H1 (cell line): Measurements from ENCODE around the gene TEAD4. TPM values are rescaled to one million over a fixed set of nuclear protein-coding genes. Genes with fewer than 3 reads are reported as not detected.

Experiments used
- CTCF ChIA-PET: fragments of 300-600 bp; sonication (Branson Sonifier 250); formaldehyde crosslinking; loops from one replicate; lab custom pipeline; 2021; ENCODE audit not compliant: partially characterized antibody; lab: Charles Lee
- POLR2A ChIA-PET: fragments of 300-600 bp; sonication (Branson Sonifier 250); formaldehyde crosslinking; loops from one replicate; lab custom pipeline; 2021; ENCODE audit warnings: inconsistent platforms; ENCODE audit not compliant: partially characterized antibody; lab: Charles Lee
- DNase-seq, 2 experiments: peaks; one replicate each; pipeline versions ENCODE4 v3.0.0 to v3.0.0-alpha.2; 2010 to 2022; ENCODE audit warnings: low spot score in 2 of 2, low read depth in 1 of 2, mixed read lengths in 1 of 2
- FAIRE-seq: peaks from 2 replicates; lab custom pipeline; 2011; peaks lifted over from hg19 to GRCh38; lab: Jason Lieb, UNC
- H2AFZ ChIP-seq: 2 replicates; pipeline ENCODE4 v1.8.1; 2012; ENCODE audit warnings: low read length, inconsistent platforms
- H2AK5ac ChIP-seq: 2 replicates; pipeline ENCODE4 v1.6.1; 2013; ENCODE audit warnings: low read depth, low read length
- H2BK120ac ChIP-seq: replicated peaks from 2 replicates; pipeline ENCODE3; 2013; ENCODE audit warnings: low read depth, low read length, inconsistent platforms
- H2BK12ac ChIP-seq: 2 replicates; pipeline ENCODE4 v1.6.1; 2013; ENCODE audit warnings: low read depth, low read length
- H2BK15ac ChIP-seq: 2 replicates; pipeline ENCODE4 v1.6.1; 2013; ENCODE audit warnings: low read length
- H2BK20ac ChIP-seq: 2 replicates; pipeline ENCODE4 v1.6.1; 2013; ENCODE audit warnings: low read length
- H2BK5ac ChIP-seq: 2 replicates; pipeline ENCODE4 v1.6.1; 2013; ENCODE audit warnings: low read depth, low read length
- H3K14ac ChIP-seq: 2 replicates; pipeline ENCODE4 v1.6.1; 2013; ENCODE audit warnings: inconsistent platforms; ENCODE audit not compliant: insufficient read length
- H3K18ac ChIP-seq: 2 replicates; pipeline ENCODE4 v1.6.1; 2013; ENCODE audit warnings: low read length; ENCODE audit errors: extremely low read depth
- H3K23ac ChIP-seq: 2 replicates; pipeline ENCODE4 v1.6.1; 2013; ENCODE audit warnings: inconsistent platforms; ENCODE audit not compliant: insufficient read length
- H3K23me2 ChIP-seq: 2 replicates; pipeline ENCODE4 v1.6.1; 2013; ENCODE audit warnings: low read depth, low read length
- H3K27ac ChIP-seq: 2 replicates; pipeline ENCODE4 v1.6.1; 2011; ENCODE audit warnings: low read depth, low read length, inconsistent platforms
- H3K27me3 ChIP-seq, 4 experiments: replicated peaks in 1 of 4; 1 replicate in 1 of 4; 2 replicates in 3 of 4; pipeline versions ENCODE4 v1.6.1 to v1.8.1; 2011 to 2013; ENCODE audit warnings: low read length in 3 of 4, mild to moderate bottlenecking in 3 of 4, inconsistent platforms in 2 of 4, mixed read lengths in 2 of 4, moderate library complexity in 1 of 4; ENCODE audit not compliant: control insufficient read depth in 3 of 4, insufficient read depth in 3 of 4; ENCODE audit errors: extremely low read depth in 1 of 4
- H3K36me3 ChIP-seq, 4 experiments: 2 replicates each; pipeline versions ENCODE4 v1.6.1 to v1.8.1; 2011 to 2013; ENCODE audit warnings: mild to moderate bottlenecking in 4 of 4, low read length in 3 of 4, moderate library complexity in 2 of 4, control low read depth in 1 of 4, inconsistent platforms in 1 of 4; ENCODE audit not compliant: insufficient read depth in 4 of 4, control insufficient read depth in 2 of 4
- H3K4ac ChIP-seq: replicated peaks from 2 replicates; pipeline ENCODE3; 2013; ENCODE audit warnings: low read length, low read depth, mixed read lengths, inconsistent platforms; ENCODE audit not compliant: insufficient read length
- H3K4me1 ChIP-seq, 4 experiments: replicated peaks in 1 of 4; 1 replicate in 1 of 4; 2 replicates in 3 of 4; pipeline versions ENCODE4 v1.6.1 to v1.8.1; 2011 to 2013; ENCODE audit warnings: low read length in 3 of 4, inconsistent platforms in 2 of 4, mixed read lengths in 1 of 4; ENCODE audit not compliant: insufficient read depth in 4 of 4, control insufficient read depth in 3 of 4
- H3K4me2 ChIP-seq, 2 experiments: 2 replicates each; pipeline versions ENCODE4 v1.6.1 to v1.8.1; 2011 to 2013; ENCODE audit warnings: low read depth in 2 of 2, low read length in 2 of 2, control low read depth in 1 of 2, inconsistent platforms in 1 of 2, mild to moderate bottlenecking in 1 of 2; ENCODE audit not compliant: insufficient read depth in 1 of 2
- H3K4me3 ChIP-seq, 4 experiments: fragments of 200-600, 300-600 bp in 1 of 4; sonication (generic), shearing (Covaris generic), sonication (Bioruptor Twin) in 1 of 4; 2 replicates each; pipeline versions ENCODE4 v1.5.1 to v1.8.1; 2011 to 2016; ENCODE audit warnings: low read length in 4 of 4, low read depth in 3 of 4, control low read depth in 2 of 4, inconsistent platforms in 2 of 4, mild to moderate bottlenecking in 2 of 4, mixed read lengths in 1 of 4, moderate library complexity in 1 of 4; ENCODE audit not compliant: insufficient read depth in 2 of 4; ENCODE audit errors: extremely low read depth in 1 of 4
- H3K56ac ChIP-seq: replicated peaks from 2 replicates; pipeline ENCODE3; 2013; ENCODE audit warnings: low read depth, mild to moderate bottlenecking, mixed read lengths, low read length, inconsistent platforms; ENCODE audit not compliant: insufficient read length
- H3K79me1 ChIP-seq: 2 replicates; pipeline ENCODE4 v1.6.1; 2013; ENCODE audit warnings: low read depth, low read length, control low read depth
- H3K79me2 ChIP-seq, 2 experiments: 2 replicates each; pipeline versions ENCODE4 v1.6.1 to v1.8.1; 2012 to 2013; ENCODE audit warnings: low read length in 2 of 2, mild to moderate bottlenecking in 2 of 2, inconsistent platforms in 1 of 2; ENCODE audit not compliant: insufficient read depth in 2 of 2, control insufficient read depth in 1 of 2
- H3K9ac ChIP-seq, 4 experiments: replicated peaks in 1 of 4; 1 replicate in 1 of 4; 2 replicates in 3 of 4; pipeline versions ENCODE4 v1.6.1 to v1.8.1; 2011 to 2013; ENCODE audit warnings: low read depth in 3 of 4, low read length in 3 of 4, control low read depth in 2 of 4, mild to moderate bottlenecking in 2 of 4, moderate library complexity in 2 of 4, inconsistent platforms in 1 of 4; ENCODE audit errors: extremely low read depth in 1 of 4
- H3K9me3 ChIP-seq, 2 experiments: 2 replicates each; pipeline versions ENCODE4 v1.6.1 to v1.8.1; 2012 to 2013; ENCODE audit warnings: mild to moderate bottlenecking in 2 of 2, moderate library complexity in 2 of 2, control low read depth in 1 of 2, inconsistent platforms in 1 of 2, low read depth in 1 of 2, low read length in 1 of 2, mixed read lengths in 1 of 2; ENCODE audit not compliant: insufficient read depth in 2 of 2
- H4K20me1 ChIP-seq, 2 experiments: replicated peaks in 1 of 2; 2 replicates each; pipeline versions ENCODE3 to v1.8.1; 2011 to 2013; ENCODE audit warnings: inconsistent platforms in 2 of 2, low read length in 2 of 2, mild to moderate bottlenecking in 1 of 2; ENCODE audit not compliant: insufficient read depth in 2 of 2, control insufficient read depth in 1 of 2
- H4K5ac ChIP-seq: 2 replicates; pipeline ENCODE4 v1.6.1; 2013; ENCODE audit warnings: low read length, low read depth, mixed read lengths, inconsistent platforms; ENCODE audit not compliant: insufficient read length
- H4K8ac ChIP-seq: 2 replicates; pipeline ENCODE4 v1.8.0; 2013; ENCODE audit warnings: mild to moderate bottlenecking, moderate library complexity, low read length, inconsistent platforms; ENCODE audit not compliant: insufficient read depth; ENCODE audit errors: extremely low read depth
- H4K91ac ChIP-seq: replicated peaks from 2 replicates; pipeline ENCODE3; 2013; ENCODE audit warnings: low read length, mixed read lengths, inconsistent platforms; ENCODE audit not compliant: insufficient read length
- CBX5 ChIP-seq: fragments of 300-800, 300-1000 bp; sonication (generic); IDR thresholded peaks from 2 replicates; pipeline ENCODE4 v1.7.1; 2016; ENCODE audit warnings: antibody characterized with exemption, low read length, low read depth
- CEBPB ChIP-seq: IDR thresholded peaks from 2 replicates; pipeline ENCODE4 v1.6.1; 2012; ENCODE audit warnings: low read depth, low read length
- CHD2 ChIP-seq: IDR thresholded peaks from 2 replicates; pipeline ENCODE4 v1.6.1; 2012; ENCODE audit warnings: low read length, improper control_type of control experiment
- CTBP2 ChIP-seq: IDR thresholded peaks from 2 replicates; pipeline ENCODE4 v1.7.0; 2011; ENCODE audit warnings: borderline replicate concordance, mild to moderate bottlenecking, moderate library complexity, mixed read lengths, low read length; ENCODE audit not compliant: insufficient read depth, insufficient read length
- EZH2 ChIP-seq: fragments of 200-600 bp; sonication (generic); IDR thresholded peaks from 2 replicates; pipeline ENCODE4 v1.7.1; 2012; ENCODE audit warnings: low read depth, mild to moderate bottlenecking, moderate library complexity, low read length, inconsistent platforms; ENCODE audit not compliant: severe bottlenecking
- GABPA ChIP-seq: IDR thresholded peaks from 2 replicates; pipeline ENCODE4 v1.6.1; 2011; ENCODE audit warnings: mild to moderate bottlenecking, low read length, moderate library complexity, borderline replicate concordance; ENCODE audit not compliant: insufficient read depth
- HDAC2 ChIP-seq, 2 experiments: fragments of 300-600 bp in 1 of 2; sonication (generic) in 1 of 2; IDR thresholded peaks; 2 replicates each; pipeline ENCODE4 v1.6.1; 2011 to 2012; ENCODE audit warnings: low read depth in 2 of 2, low read length in 2 of 2, mild to moderate bottlenecking in 2 of 2, moderate library complexity in 2 of 2, borderline replicate concordance in 1 of 2, inconsistent platforms in 1 of 2
- HDAC6 ChIP-seq: IDR thresholded peaks from one replicate; pipeline ENCODE4 v1.7.1; 2012; ENCODE audit warnings: low read depth, mild to moderate bottlenecking, inconsistent platforms, low read length, moderate library complexity
- JUND ChIP-seq: IDR thresholded peaks from 2 replicates; pipeline ENCODE4 v1.6.1; 2011; ENCODE audit warnings: mild to moderate bottlenecking, improper control_type of control experiment, low read length
- KDM1A ChIP-seq: fragments of 200-600, 300-600 bp; sonication (generic); IDR thresholded peaks from 2 replicates; pipeline ENCODE4 v1.7.1; 2016; ENCODE audit warnings: mild to moderate bottlenecking, low read length, borderline replicate concordance
- SAP30 ChIP-seq: fragments of 300-600 bp; sonication (generic); IDR thresholded peaks from 2 replicates; pipeline ENCODE4 v1.7.1; 2012; ENCODE audit warnings: low read length, moderate library complexity, mild to moderate bottlenecking, inconsistent platforms; ENCODE audit not compliant: insufficient read depth, insufficient replicate concordance
- TAF7 ChIP-seq: optimal IDR thresholded peaks from 2 replicates; pipeline ENCODE3; 2011; ENCODE audit warnings: low read depth, mild to moderate bottlenecking, inconsistent platforms, low read length, moderate library complexity, borderline replicate concordance
- TCF12 ChIP-seq: IDR thresholded peaks from 2 replicates; pipeline ENCODE4 v1.6.1; 2011; ENCODE audit warnings: low read depth, mild to moderate bottlenecking, low read length
- WGBS, 2 experiments: shearing (Covaris generic) in 1 of 2; methylation state at CpG; one replicate each; pipeline versions ENCODE4 v1.1.6 to v1.1.7; 2013 to 2015; ENCODE audit warnings: low lambda C conversion rate in 2 of 2, mixed read lengths in 2 of 2, inconsistent platforms in 1 of 2, low coverage in 1 of 2, missing lambda C conversion rate in 1 of 2; ENCODE audit not compliant: insufficient replicate concordance in 2 of 2, insufficient coverage in 1 of 2, insufficient read length in 1 of 2; ENCODE audit errors: extremely low coverage in 1 of 2, missing lambda C conversion rate in 1 of 2; 5-methylcytosine and 5-hydroxymethylcytosine counted together
- polyA plus RNA-seq, 7 experiments: library from polyadenylated mRNA; depleted of rRNA in 3 of 7; stranded (reverse) in 5 of 7; unstranded in 2 of 7; fragments of >200 nt in 5 of 7; fragments of 200-250 nt in 2 of 7; gene quantifications; 1 replicate in 5 of 7; 2 replicates in 1 of 7; 4 replicates in 1 of 7; pipeline versions ENCODE4 v1.2.1 to v1.2.3, GENCODE V29; 2011 to 2013; ENCODE audit warnings: missing spikeins in 2 of 7, mixed read lengths in 2 of 7
- total RNA-seq: library from RNA; stranded (reverse); fragmentation: NEBNext Ultra II Directional; extraction: Animal tissue kit (Norgen Biotek cat#: 25700); gene quantifications from 2 replicates; pipeline ENCODE4 v1.2.1, GENCODE V29; 2021

The TEAD4 gene
- total and polyA plus RNA-seq, 2 of the 8 experiments (the other 6 are each of a cell fraction or from before 2014, with no cell fraction given): 56.7 to 116 TPM

GRCh38 chr12:2986876-2987275 is 27.7 kb downstream of the TEAD4 start:
- H3K27me3 ChIP-seq: no peaks in the 10 kb centered on the region
- TF ChIP-seq CEBPB (no peak), CHD2 (no peak), TAF7 (no peak), GABPA (no peak), HDAC2 (IDR thresholded peaks at IDR 0.05; ENCODE audit: borderline replicate concordance in 1 of 2, low read depth in 2 of 2, low read length in 2 of 2) (no peak), JUND (no peak), TCF12 (no peak), SAP30 (no peak), HDAC6 (no peak), CBX5 (no peak), EZH2 (no peak), CTBP2 (no peak), KDM1A (no peak)

More at GRCh38 chr12:2986876-2987275, 27.7 kb downstream of the TEAD4 start:
- Histone ChIP-seq H4K20me1 (peaks cover 4 to 16% of the 10 kb centered on the region in 2 experiments), H3K18ac (no peak overlapping the region), H3K23me2 (no peaks in the 10 kb centered on the region), H3K4me1 (peaks cover 0 to 3% (median 0%) of the 10 kb centered on the region in 4 experiments; a peak in 1 of 7 replicates), H3K4ac (no peak overlapping the region), H4K91ac (no peak overlapping the region), H4K5ac (no peak overlapping the region), H3K4me3 (no peak overlapping the region), H3K27ac (no peak overlapping the region), H2BK20ac (no peak overlapping the region), H3K79me2 (peaks cover 12 to 74% of the 10 kb centered on the region in 2 experiments), H3K56ac (no peak overlapping the region), H3K14ac (no peak overlapping the region), H3K36me3 (peaks cover 0 to 9% (median 2%) of the 10 kb centered on the region in 4 experiments; a peak in 4 of 8 replicates), H2AFZ (no peak overlapping the region), H3K79me1 (peaks cover 12% of the 10 kb centered on the region), H3K23ac (no peak overlapping the region), H2AK5ac (0 out of 2 replicates have a peak overlapping the region, but pooled peaks have one; percentile 39), H4K8ac (no peak overlapping the region), H3K9me3 (peaks cover 0 to 4% of the 10 kb centered on the region in 2 experiments; a peak in 1 of 4 replicates), H2BK12ac (no peak overlapping the region), H2BK5ac (no peak overlapping the region), H2BK15ac (no peak overlapping the region), H3K4me2 (no peak overlapping the region), H2BK120ac (no peak overlapping the region), H3K9ac (no peak overlapping the region)
- FAIRE-seq (no peak), DNase-seq (no peak)
- ChIA-PET POLR2A (interaction anchor here (1.0 to 2.6 kb wide), 6 partner anchors 9 to 102 kb away, joined by 3 to 6 read pairs (median 5); no protein-coding TSS in a partner anchor), CTCF (interaction anchor here (0.9 to 1.5 kb wide), 7 partner anchors 9 to 133 kb away, joined by 3 to 9 read pairs (median 3); no protein-coding TSS in a partner anchor)
- WGBS, 2 experiments: 98% methylated on average over 3 of the region's 3 CpGs; no CpG with 5 or more reads in 1 of the 2 experiments
